Measurements from ENCODE around the gene ZNG1B.
"Not testable (repeated sequence)": the region's sequence is repeated elsewhere in the genome, so short reads cannot be mapped to it uniquely, and the experiment has no call there.

ZNG1B gene

GRCh38 chr2:113437508-113438465 lies at the start of gene ZNG1B:
Gene ZNG1B, plus strand, starts transcription at chr2:113437691. Its CDS starts 178 bp downstream, at chr2:113437869.
- DNase-seq (ENCODE audit: low spot score): peak; percentile 2

GRCh38 chr2:113390124-113390849 lies 47.2 kb upstream of the ZNG1B start:
- DNase-seq (ENCODE audit: low spot score): peak; percentile 88

- no peak for DNase-seq (ENCODE audit: low spot score)
Measured at GRCh38 chr2:113391073-113391472, 46.4 kb upstream of the ZNG1B start.

GRCh38 chr2:113406114-113406513 lies 31.4 kb upstream of the ZNG1B start:
- no peak for DNase-seq (ENCODE audit: low spot score)

- no peak for DNase-seq (ENCODE audit: low spot score)
Measured at GRCh38 chr2:113407446-113408099, 29.9 kb upstream of the ZNG1B start.

- DNase-seq (ENCODE audit: low spot score): not testable (repeated sequence)
Measured at GRCh38 chr2:113411725-113412352, 25.7 kb upstream of the ZNG1B start.

- not testable (repeated sequence) for DNase-seq (ENCODE audit: low spot score)
Measured at GRCh38 chr2:113412774-113413173, 24.7 kb upstream of the ZNG1B start.

GRCh38 chr2:113431773-113432172 lies 5.7 kb upstream of the ZNG1B start:
- peak; percentile 29 for DNase-seq (ENCODE audit: low spot score)

- not testable (repeated sequence) for DNase-seq (ENCODE audit: low spot score)
Measured at GRCh38 chr2:113433468-113433867, 4.0 kb upstream of the ZNG1B start.

- DNase-seq (ENCODE audit: low spot score): not testable (repeated sequence)
Measured at GRCh38 chr2:113465770-113466169, 28.3 kb downstream of the ZNG1B start.

- not testable (repeated sequence) for DNase-seq (ENCODE audit: low spot score)
Measured at GRCh38 chr2:113476688-113477368, 39.3 kb downstream of the ZNG1B start.

GRCh38 chr2:113496527-113496926 lies 59.0 kb downstream of the ZNG1B start:
- not testable (repeated sequence) for DNase-seq (ENCODE audit: low spot score)

- DNase-seq (ENCODE audit: low spot score): not testable (repeated sequence)
Measured at GRCh38 chr2:113498365-113498764, 60.9 kb downstream of the ZNG1B start, which contains the start of gene FOXD4L1. Gene FOXD4L1, plus strand, starts transcription at chr2:113498665. Its CDS starts 592 bp downstream, at chr2:113499257.

GRCh38 chr2:113499019-113499885 lies 61.8 kb downstream of the ZNG1B start:
- not testable (repeated sequence) for DNase-seq (ENCODE audit: low spot score)

GRCh38 chr2:113499886-113500722 lies 62.6 kb downstream of the ZNG1B start:
- not testable (repeated sequence) for DNase-seq (ENCODE audit: low spot score)

- not testable (repeated sequence) for DNase-seq (ENCODE audit: low spot score)
Measured at GRCh38 chr2:113500723-113501038, 63.2 kb downstream of the ZNG1B start.

GRCh38 chr2:113502216-113503093 lies 65.0 kb downstream of the ZNG1B start:
- not testable (repeated sequence) for DNase-seq (ENCODE audit: low spot score)

Data from pons (tissue), 1 donor.